Measurements from ENCODE around the gene BPIFB3. TPM values are rescaled to one million over a fixed set of nuclear protein-coding genes. Genes with fewer than 3 reads are reported as not detected.
"Not testable (repeated sequence)": the region's sequence is repeated elsewhere in the genome, so short reads cannot be mapped to it uniquely, and the experiment has no call there.

Gene BPIFB3
- total RNA-seq, 1 donor from 2014 or later: not detected

DNA sequence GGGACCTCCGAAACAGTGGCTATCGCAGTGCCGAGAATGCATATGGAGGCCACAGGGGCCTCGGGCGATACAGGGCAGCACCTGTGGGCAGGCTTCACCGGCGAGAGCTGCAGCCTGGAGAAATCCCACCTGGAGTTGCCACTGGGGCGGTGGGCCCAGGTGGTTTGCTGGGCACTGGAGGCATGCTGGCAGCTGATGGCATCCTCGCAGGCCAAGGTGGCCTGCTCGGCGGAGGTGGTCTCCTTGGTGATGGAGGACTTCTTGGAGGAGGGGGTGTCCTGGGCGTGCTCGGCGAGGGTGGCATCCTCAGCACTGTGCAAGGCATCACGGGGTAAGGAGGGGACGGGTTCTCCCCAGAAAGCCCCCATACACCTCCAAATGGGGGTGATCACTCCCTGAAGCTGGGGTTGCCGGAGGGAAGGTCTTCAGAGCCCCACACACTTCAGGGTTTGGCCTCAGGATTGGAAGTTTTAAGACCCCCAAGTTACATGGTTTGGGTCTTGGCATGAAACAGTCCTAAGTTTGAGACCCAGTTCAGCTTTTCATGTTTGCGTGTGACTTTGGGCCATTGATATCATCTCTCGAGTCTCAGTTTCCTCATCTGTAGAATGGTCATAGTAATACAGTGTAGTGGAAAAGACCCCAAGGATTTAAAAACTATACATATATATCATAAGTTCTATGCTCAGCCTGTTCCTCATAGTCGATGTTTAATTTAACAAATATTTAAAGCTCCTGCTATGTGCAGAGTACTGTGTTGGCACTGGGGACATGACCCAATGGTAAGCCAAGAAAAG lies 30.0 kb downstream of the BPIFB3 start:
- H3K9me3 ChIP-seq (ENCODE audit: control insufficient read depth in 3 of 3, low read length in 3 of 3): no peaks in the 10 kb centered on the region
- H3K9ac ChIP-seq (ENCODE audit: low read depth in 1 of 3, low read length in 3 of 3): no peak overlapping the region
- no peaks in the 10 kb centered on the region for H3K36me3 ChIP-seq (ENCODE audit: control insufficient read depth in 3 of 3, insufficient read depth in 3 of 3, low read length in 3 of 3)
- H3K4me1 ChIP-seq (ENCODE audit: control insufficient read depth in 3 of 3, insufficient read depth in 3 of 3, low read length in 3 of 3): no peaks in the 10 kb centered on the region
- no peak overlapping the region for H3K4me3 ChIP-seq (ENCODE audit: low read length in 3 of 3)
- H3K27me3 ChIP-seq (ENCODE audit: control insufficient read depth in 3 of 3, insufficient read depth in 3 of 3, low read length in 3 of 3): peaks cover 0 to 19% (median 17%) of the 10 kb centered on the region in 3 donors
- H3K27ac ChIP-seq (ENCODE audit: low read depth, low read length): no peak overlapping the region

DNA sequence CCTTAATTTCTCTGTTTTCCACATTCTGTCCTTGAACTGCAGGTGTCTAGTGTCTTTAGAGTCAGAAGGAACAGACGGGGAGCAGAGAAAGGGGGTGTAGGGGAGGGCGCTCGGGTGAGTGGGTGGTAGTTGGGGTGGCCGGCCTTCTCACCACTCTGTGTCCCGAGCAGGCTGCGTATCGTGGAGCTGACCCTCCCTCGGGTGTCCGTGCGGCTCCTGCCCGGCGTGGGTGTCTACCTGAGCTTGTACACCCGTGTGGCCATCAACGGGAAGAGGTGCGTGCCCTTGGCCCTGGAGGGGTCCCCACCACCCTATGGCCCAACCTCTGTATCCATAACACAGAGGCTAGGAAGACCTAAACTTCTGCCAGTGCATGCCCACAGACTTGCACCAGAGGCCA lies 31.0 kb downstream of the BPIFB3 start:
- Histone ChIP-seq H3K9ac (ENCODE audit: low read depth in 1 of 3, low read length in 3 of 3) (no peak overlapping the region), H3K4me1 (ENCODE audit: control insufficient read depth in 3 of 3, insufficient read depth in 3 of 3, low read length in 3 of 3) (no peaks in the 10 kb centered on the region), H3K27me3 (ENCODE audit: control insufficient read depth in 3 of 3, insufficient read depth in 3 of 3, low read length in 3 of 3) (peaks cover 0 to 24% (median 24%) of the 10 kb centered on the region in 3 donors), H3K4me3 (ENCODE audit: low read length in 3 of 3) (no peak overlapping the region), H3K36me3 (ENCODE audit: control insufficient read depth in 3 of 3, insufficient read depth in 3 of 3, low read length in 3 of 3) (no peaks in the 10 kb centered on the region), H3K9me3 (ENCODE audit: control insufficient read depth in 3 of 3, low read length in 3 of 3) (no peaks in the 10 kb centered on the region), H3K27ac (ENCODE audit: low read depth, low read length) (no peak overlapping the region)

DNA sequence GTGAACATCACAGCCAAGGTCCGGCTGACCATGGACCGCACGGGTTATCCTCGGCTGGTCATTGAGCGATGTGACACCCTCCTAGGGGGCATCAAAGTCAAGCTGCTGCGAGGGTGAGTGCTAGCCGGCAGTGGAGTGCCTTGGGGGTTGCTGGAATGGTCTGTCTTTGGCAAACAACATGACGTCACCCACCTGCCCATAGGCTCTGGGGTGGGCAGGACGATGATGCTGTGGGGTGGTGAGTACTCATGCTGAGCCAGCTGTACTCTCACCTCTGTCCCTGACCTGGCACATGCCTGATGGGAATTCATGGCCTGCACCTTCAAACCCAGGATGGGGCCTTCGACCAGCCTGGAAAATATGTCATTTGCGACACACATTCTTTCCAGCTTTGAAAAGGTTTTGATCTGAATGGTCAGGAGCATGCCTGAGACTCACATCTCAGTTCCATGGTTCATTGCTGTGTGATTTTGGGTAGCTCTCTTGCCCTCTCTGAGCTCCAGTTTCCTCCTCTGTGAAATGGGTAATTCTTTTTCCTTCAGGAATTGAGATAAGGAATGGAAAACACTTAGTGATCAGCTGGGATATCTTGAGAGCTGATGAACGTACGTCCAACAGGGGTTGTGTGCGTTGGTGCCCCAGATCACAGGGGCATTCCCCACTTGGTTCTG lies 32.5 kb downstream of the BPIFB3 start:
- H3K27me3 ChIP-seq (ENCODE audit: control insufficient read depth in 3 of 3, insufficient read depth in 3 of 3, low read length in 3 of 3): peaks cover 0 to 30% (median 21%) of the 10 kb centered on the region in 3 donors
- no peak overlapping the region for H3K27ac ChIP-seq (ENCODE audit: low read depth, low read length)
- no peaks in the 10 kb centered on the region for H3K4me1 ChIP-seq (ENCODE audit: control insufficient read depth in 3 of 3, insufficient read depth in 3 of 3, low read length in 3 of 3)
- H3K36me3 ChIP-seq (ENCODE audit: control insufficient read depth in 3 of 3, insufficient read depth in 3 of 3, low read length in 3 of 3): no peaks in the 10 kb centered on the region
- H3K9me3 ChIP-seq (ENCODE audit: control insufficient read depth in 3 of 3, low read length in 3 of 3): no peaks in the 10 kb centered on the region
- H3K9ac ChIP-seq (ENCODE audit: low read depth in 1 of 3, low read length in 3 of 3): no peak overlapping the region
- no peak overlapping the region for H3K4me3 ChIP-seq (ENCODE audit: low read length in 3 of 3)

DNA sequence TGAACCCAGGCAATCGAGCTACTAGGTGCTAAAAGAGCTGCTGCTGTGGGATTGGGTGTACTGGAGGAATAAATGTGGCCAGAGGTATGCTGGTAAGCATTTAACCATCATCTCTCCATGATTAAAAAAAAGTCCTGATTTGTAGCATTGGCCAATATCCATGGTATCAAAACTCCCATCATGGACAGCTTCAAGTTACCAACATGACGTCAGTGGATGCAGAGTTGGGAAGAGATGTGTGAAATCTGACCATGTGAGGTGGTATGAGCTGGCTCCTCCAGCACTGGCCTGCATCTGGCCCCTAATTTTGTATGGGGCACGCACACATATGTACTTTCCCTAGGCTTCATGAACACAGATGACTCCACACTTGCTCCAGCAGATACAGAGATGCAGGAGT lies 37.4 kb downstream of the BPIFB3 start:
- peaks cover 0 to 29% (median 11%) of the 10 kb centered on the region in 3 donors for H3K27me3 ChIP-seq (ENCODE audit: control insufficient read depth in 3 of 3, insufficient read depth in 3 of 3, low read length in 3 of 3)
- H3K9ac ChIP-seq (ENCODE audit: low read depth in 1 of 3, low read length in 3 of 3): no peak overlapping the region
- H3K36me3 ChIP-seq (ENCODE audit: control insufficient read depth in 3 of 3, insufficient read depth in 3 of 3, low read length in 3 of 3): no peaks in the 10 kb centered on the region
- H3K9me3 ChIP-seq (ENCODE audit: control insufficient read depth in 3 of 3, low read length in 3 of 3): no peaks in the 10 kb centered on the region
- H3K27ac ChIP-seq (ENCODE audit: low read depth, low read length): no peak overlapping the region
- no peak overlapping the region for H3K4me3 ChIP-seq (ENCODE audit: low read length in 3 of 3)
- no peaks in the 10 kb centered on the region for H3K4me1 ChIP-seq (ENCODE audit: control insufficient read depth in 3 of 3, insufficient read depth in 3 of 3, low read length in 3 of 3)

DNA sequence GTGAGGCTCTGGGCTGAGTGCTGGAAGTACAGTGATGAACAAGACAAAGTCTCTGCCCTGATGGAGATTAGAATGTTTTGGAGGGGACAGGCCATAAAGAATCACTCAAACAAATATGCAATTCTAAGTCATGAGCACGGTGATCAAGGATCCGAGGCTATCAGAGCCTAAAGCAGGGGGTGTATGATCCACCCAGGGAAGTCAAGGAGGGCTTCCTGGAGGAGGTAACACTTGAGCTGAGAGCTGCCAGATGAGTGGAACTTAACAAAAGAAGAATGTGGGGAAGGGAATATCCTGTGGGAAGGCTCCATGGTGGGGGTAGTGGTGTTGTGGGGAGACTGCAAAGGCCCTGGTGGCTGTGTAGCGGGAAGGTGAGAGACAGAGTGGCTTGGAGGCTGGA lies 38.0 kb downstream of the BPIFB3 start:
- Histone ChIP-seq H3K27me3 (ENCODE audit: control insufficient read depth in 3 of 3, insufficient read depth in 3 of 3, low read length in 3 of 3) (peaks cover 0 to 26% (median 11%) of the 10 kb centered on the region in 3 donors), H3K36me3 (ENCODE audit: control insufficient read depth in 3 of 3, insufficient read depth in 3 of 3, low read length in 3 of 3) (no peaks in the 10 kb centered on the region), H3K9ac (ENCODE audit: low read depth in 1 of 3, low read length in 3 of 3) (no peak overlapping the region), H3K27ac (ENCODE audit: low read depth, low read length) (no peak overlapping the region), H3K9me3 (ENCODE audit: control insufficient read depth in 3 of 3, low read length in 3 of 3) (no peaks in the 10 kb centered on the region), H3K4me3 (ENCODE audit: low read length in 3 of 3) (no peak overlapping the region), H3K4me1 (ENCODE audit: control insufficient read depth in 3 of 3, insufficient read depth in 3 of 3, low read length in 3 of 3) (no peaks in the 10 kb centered on the region)

DNA sequence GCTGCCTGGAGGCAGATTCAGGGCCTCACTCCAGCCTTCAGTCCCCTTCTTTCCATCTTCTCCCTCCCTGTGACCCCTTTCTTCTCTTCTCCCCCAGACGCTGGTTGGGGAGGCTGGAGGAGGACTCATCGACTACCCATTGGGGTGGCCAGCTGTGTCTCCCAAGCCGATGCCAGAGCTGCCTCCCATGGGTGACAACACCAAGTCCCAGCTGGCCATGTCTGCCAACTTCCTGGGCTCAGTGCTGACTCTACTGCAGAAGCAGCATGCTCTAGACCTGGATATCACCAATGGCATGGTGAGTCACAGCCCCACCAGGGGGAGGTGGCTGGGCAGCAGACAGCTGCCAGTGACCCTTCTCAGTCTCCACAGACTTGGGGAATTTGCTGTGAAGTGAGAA lies 38.7 kb downstream of the BPIFB3 start:
- no peaks in the 10 kb centered on the region for H3K36me3 ChIP-seq (ENCODE audit: control insufficient read depth in 3 of 3, insufficient read depth in 3 of 3, low read length in 3 of 3)
- H3K9ac ChIP-seq (ENCODE audit: low read depth in 1 of 3, low read length in 3 of 3): no peak overlapping the region
- H3K27me3 ChIP-seq (ENCODE audit: control insufficient read depth in 3 of 3, insufficient read depth in 3 of 3, low read length in 3 of 3): peaks cover 0 to 24% (median 13%) of the 10 kb centered on the region in 3 donors
- H3K9me3 ChIP-seq (ENCODE audit: control insufficient read depth in 3 of 3, low read length in 3 of 3): no peaks in the 10 kb centered on the region
- no peak overlapping the region for H3K4me3 ChIP-seq (ENCODE audit: low read length in 3 of 3)
- no peaks in the 10 kb centered on the region for H3K4me1 ChIP-seq (ENCODE audit: control insufficient read depth in 3 of 3, insufficient read depth in 3 of 3, low read length in 3 of 3)
- no peak overlapping the region for H3K27ac ChIP-seq (ENCODE audit: low read depth, low read length)

DNA sequence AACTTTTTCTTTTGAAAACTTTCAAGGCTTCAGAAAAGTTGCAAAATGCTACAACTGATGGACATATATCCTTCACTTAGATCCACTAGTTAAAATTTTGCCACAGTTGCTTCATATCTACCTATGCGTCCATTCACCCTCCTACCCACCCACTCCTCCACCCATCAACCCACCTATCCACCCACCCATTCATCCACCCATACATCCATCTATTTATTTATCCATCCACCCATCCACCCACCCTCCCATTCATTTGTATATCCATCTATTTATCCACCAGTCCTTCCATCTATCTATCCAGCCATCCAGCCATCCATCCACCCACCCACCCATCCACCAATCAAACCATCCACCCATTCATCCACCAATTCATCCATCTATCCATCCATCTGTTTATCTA lies 39.4 kb downstream of the BPIFB3 start:
- Histone ChIP-seq H3K4me3 (ENCODE audit: low read length in 3 of 3) (no peak overlapping the region), H3K9ac (ENCODE audit: low read depth in 1 of 3, low read length in 3 of 3) (no peak overlapping the region), H3K36me3 (ENCODE audit: control insufficient read depth in 3 of 3, insufficient read depth in 3 of 3, low read length in 3 of 3) (no peaks in the 10 kb centered on the region), H3K9me3 (ENCODE audit: control insufficient read depth in 3 of 3, low read length in 3 of 3) (no peaks in the 10 kb centered on the region), H3K4me1 (ENCODE audit: control insufficient read depth in 3 of 3, insufficient read depth in 3 of 3, low read length in 3 of 3) (no peaks in the 10 kb centered on the region), H3K27ac (ENCODE audit: low read depth, low read length) (no peak overlapping the region), H3K27me3 (ENCODE audit: control insufficient read depth in 3 of 3, insufficient read depth in 3 of 3, low read length in 3 of 3) (peaks cover 0 to 24% (median 15%) of the 10 kb centered on the region in 3 donors)

DNA sequence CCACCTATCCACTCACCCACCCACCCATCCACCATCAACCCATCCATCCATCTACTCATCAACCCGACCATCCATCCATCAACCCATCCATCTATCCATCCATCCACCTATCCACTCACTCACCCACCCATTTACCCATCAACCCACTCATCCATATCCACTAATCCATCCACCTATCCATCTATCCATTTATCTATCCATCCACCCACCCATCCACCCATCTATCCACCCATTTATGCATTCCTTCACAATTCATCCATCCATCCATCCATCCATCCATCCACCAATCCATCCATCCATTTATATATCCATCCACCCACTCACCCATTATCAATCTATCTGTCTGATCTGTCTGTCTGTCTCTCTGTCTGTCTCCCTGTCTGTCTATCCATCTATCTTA lies 39.9 kb downstream of the BPIFB3 start:
- H3K9me3 ChIP-seq (ENCODE audit: control insufficient read depth in 3 of 3, low read length in 3 of 3): no peaks in the 10 kb centered on the region
- peaks cover 0 to 24% (median 15%) of the 10 kb centered on the region in 3 donors for H3K27me3 ChIP-seq (ENCODE audit: control insufficient read depth in 3 of 3, insufficient read depth in 3 of 3, low read length in 3 of 3)
- H3K9ac ChIP-seq (ENCODE audit: low read depth in 1 of 3, low read length in 3 of 3): no peak overlapping the region
- no peaks in the 10 kb centered on the region for H3K4me1 ChIP-seq (ENCODE audit: control insufficient read depth in 3 of 3, insufficient read depth in 3 of 3, low read length in 3 of 3)
- H3K36me3 ChIP-seq (ENCODE audit: control insufficient read depth in 3 of 3, insufficient read depth in 3 of 3, low read length in 3 of 3): no peaks in the 10 kb centered on the region
- no peak overlapping the region for H3K27ac ChIP-seq (ENCODE audit: low read depth, low read length)
- H3K4me3 ChIP-seq (ENCODE audit: low read length in 3 of 3): no peak overlapping the region

DNA sequence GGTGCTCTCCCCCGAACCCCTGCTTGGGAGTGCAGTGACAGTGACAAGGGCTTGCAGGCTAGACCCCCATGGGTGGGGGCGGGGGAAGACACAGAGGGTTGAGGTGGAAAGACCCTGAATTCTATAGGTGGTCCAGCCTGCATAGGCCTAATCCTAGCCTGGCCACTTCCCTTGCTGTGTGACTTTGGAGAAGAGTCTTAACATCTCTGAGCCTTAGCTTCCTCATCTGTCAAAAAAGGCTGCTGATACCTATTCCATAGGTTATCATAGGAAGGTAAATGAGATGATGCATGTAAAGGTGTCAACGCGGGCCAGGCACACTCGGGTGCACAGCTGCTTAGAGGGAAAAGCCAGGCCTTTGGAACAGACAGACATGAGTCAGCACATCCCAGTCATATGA lies 41.5 kb downstream of the BPIFB3 start:
- H3K4me1 ChIP-seq (ENCODE audit: control insufficient read depth in 3 of 3, insufficient read depth in 3 of 3, low read length in 3 of 3): no peaks in the 10 kb centered on the region

DNA sequence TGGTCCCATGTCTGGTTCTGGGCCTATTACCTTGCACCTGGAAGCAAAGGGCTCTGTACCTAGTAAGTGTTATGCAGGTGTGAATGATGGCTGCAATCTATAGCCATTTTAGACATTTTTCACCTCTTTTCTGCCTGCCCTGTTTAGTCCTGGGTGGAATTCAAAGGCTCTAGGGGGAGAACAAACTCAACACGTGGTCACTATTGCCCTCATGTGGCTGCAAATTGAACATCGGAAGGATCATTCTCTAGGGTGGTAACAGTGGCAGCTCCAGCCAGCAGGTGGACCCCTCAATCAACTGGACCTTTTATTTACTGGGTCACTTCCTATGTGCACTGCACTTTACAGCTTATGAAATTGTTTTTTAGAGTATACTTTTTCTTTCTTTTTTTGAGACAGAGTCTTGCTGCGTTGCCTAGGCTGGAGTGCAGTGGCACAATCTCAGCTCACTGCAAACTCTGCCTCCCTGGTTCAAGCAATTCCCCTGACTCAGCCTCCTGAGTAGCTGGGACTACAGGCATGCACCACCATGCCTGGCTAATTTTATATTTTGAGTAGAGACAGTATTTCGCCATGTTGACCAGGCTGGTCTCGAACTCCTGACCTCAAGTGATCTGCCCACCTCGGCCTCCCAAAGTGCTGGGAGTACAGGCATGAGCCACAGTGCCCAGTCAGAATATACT lies 42.3 kb downstream of the BPIFB3 start:
- H3K36me3 ChIP-seq (ENCODE audit: control insufficient read depth in 3 of 3, insufficient read depth in 3 of 3, low read length in 3 of 3); H3K27ac ChIP-seq (ENCODE audit: low read depth, low read length); H3K9ac ChIP-seq (ENCODE audit: low read depth in 1 of 3, low read length in 3 of 3); H3K4me3 ChIP-seq (ENCODE audit: low read length in 3 of 3); H3K4me1 ChIP-seq (ENCODE audit: control insufficient read depth in 3 of 3, insufficient read depth in 3 of 3, low read length in 3 of 3); H3K9me3 ChIP-seq (ENCODE audit: control insufficient read depth in 3 of 3, low read length in 3 of 3): not testable (repeated sequence)
- H3K27me3 ChIP-seq (ENCODE audit: control insufficient read depth in 3 of 3, insufficient read depth in 3 of 3, low read length in 3 of 3): peaks cover 0 to 17% (median 5%) of the 10 kb centered on the region in 3 donors

More for the DNA sequence above, 41.5 kb downstream of the BPIFB3 start:
- Histone ChIP-seq H3K27me3 (ENCODE audit: control insufficient read depth in 3 of 3, insufficient read depth in 3 of 3, low read length in 3 of 3) (peaks cover 0 to 17% (median 8%) of the 10 kb centered on the region in 3 donors), H3K9me3 (ENCODE audit: control insufficient read depth in 3 of 3, low read length in 3 of 3) (no peaks in the 10 kb centered on the region), H3K27ac (ENCODE audit: low read depth, low read length) (no peak overlapping the region), H3K4me3 (ENCODE audit: low read length in 3 of 3) (no peak overlapping the region), H3K9ac (ENCODE audit: low read depth in 1 of 3, low read length in 3 of 3) (no peak overlapping the region), H3K36me3 (ENCODE audit: control insufficient read depth in 3 of 3, insufficient read depth in 3 of 3, low read length in 3 of 3) (no peaks in the 10 kb centered on the region)
